H1 (cell line): ENCODE measurements around the gene FGF13. TPM values are rescaled to one million over a fixed set of nuclear protein-coding genes. Genes with fewer than 3 reads are reported as not detected.

ENCODE experiments used
- CBX8 ChIP-seq: fragments of 300-800, 300-1000 bp; sonication (generic); IDR thresholded peaks from 2 replicates; pipeline ENCODE4 v1.7.1; 2016; ENCODE audit warnings: low read depth, low read length, borderline replicate concordance
- CHD2 ChIP-seq: IDR thresholded peaks from 2 replicates; pipeline ENCODE4 v1.6.1; 2012; ENCODE audit warnings: low read length, improper control_type of control experiment
- NRF1 ChIP-seq: IDR thresholded peaks from 2 replicates; pipeline ENCODE4 v1.6.1; 2011; ENCODE audit warnings: mild to moderate bottlenecking, low read depth, low read length, improper control_type of control experiment
- RFX5 ChIP-seq: IDR thresholded peaks from 2 replicates; pipeline ENCODE4 v1.6.1; 2011; ENCODE audit warnings: low read depth, low read length, improper control_type of control experiment, borderline replicate concordance
- SUZ12 ChIP-seq: fragments of 200-600 bp; sonication (generic); IDR thresholded peaks from 2 replicates; pipeline ENCODE4 v1.6.1; 2012; ENCODE audit warnings: mild to moderate bottlenecking, inconsistent platforms, low read length, moderate library complexity, mixed read lengths
- TBP ChIP-seq: IDR thresholded peaks from 2 replicates; pipeline ENCODE4 v1.6.1; 2011; ENCODE audit warnings: low read depth, low read length, improper control_type of control experiment
- polyA plus RNA-seq, 7 experiments: library from polyadenylated mRNA; depleted of rRNA in 3 of 7; stranded (reverse) in 5 of 7; unstranded in 2 of 7; fragments of >200 nt in 5 of 7; fragments of 200-250 nt in 2 of 7; gene quantifications; 1 replicate in 5 of 7; 2 replicates in 1 of 7; 4 replicates in 1 of 7; pipeline versions ENCODE4 v1.2.1 to v1.2.3, GENCODE V29; 2011 to 2013; ENCODE audit warnings: missing spikeins in 2 of 7, mixed read lengths in 2 of 7
- total RNA-seq: library from RNA; stranded (reverse); fragmentation: NEBNext Ultra II Directional; extraction: Animal tissue kit (Norgen Biotek cat#: 25700); gene quantifications from 2 replicates; pipeline ENCODE4 v1.2.1, GENCODE V29; 2021

FGF13 gene
- total and polyA plus RNA-seq, 2 of the 8 experiments (the other 6 are each of a cell fraction or from before 2014, with no cell fraction given) = 10.1 to 36.1 TPM

DNA sequence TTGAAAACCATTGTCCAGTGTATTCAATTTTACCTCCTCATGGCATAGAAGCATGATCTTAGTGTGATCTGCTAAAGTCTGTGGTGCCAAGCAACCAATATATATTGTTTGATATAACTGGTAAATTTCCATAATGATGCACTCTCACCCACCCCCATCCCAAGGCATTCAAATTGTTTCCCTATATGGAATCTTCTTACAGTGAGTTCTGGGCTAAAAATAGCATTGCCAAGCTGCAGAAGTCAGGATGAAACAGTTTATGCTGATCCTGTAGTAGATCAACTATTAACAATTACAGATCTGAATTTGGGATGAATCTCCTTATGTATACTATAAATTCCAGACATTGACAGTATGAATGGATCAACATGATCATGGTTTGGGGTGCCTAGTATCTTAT lies 20.9 kb downstream of the FGF13 start (continued):
- TF ChIP-seq CBX8 (no peak), SUZ12 (no peak), CHD2 (no peak), TBP (no peak), RFX5 (no peak), NRF1 (no peak)
